DMS 273 (cell line): Measurements from ENCODE around the gene NCAPH2.

Source experiments
- DNase-seq: peaks from one replicate; lab custom pipeline; 2025; ENCODE audit not compliant: unreplicated experiment; lab: John Stamatoyannopoulos, UW

NCAPH2 gene

DNA sequence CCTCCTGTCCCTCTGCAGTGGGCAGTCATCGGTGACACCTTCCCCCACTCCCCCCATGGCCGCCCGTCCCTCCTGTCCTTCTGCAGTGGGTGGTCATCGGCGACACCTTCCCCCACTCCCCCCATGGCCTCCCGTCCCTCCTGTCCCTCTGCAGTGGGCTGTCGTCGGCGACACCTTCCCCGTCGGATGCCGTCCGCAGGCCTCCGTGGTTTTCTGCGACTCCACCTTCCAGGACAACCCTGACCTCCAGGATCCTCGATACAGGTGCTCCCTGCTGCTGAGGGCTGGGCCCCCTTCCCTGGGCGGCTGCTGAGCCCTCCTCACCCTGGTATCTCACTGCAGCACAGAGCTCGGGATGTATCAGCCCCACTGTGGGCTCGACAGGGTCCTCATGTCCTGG, 19.1 kb upstream of the NCAPH2 start:
- DNase-seq, result no peak

DNA sequence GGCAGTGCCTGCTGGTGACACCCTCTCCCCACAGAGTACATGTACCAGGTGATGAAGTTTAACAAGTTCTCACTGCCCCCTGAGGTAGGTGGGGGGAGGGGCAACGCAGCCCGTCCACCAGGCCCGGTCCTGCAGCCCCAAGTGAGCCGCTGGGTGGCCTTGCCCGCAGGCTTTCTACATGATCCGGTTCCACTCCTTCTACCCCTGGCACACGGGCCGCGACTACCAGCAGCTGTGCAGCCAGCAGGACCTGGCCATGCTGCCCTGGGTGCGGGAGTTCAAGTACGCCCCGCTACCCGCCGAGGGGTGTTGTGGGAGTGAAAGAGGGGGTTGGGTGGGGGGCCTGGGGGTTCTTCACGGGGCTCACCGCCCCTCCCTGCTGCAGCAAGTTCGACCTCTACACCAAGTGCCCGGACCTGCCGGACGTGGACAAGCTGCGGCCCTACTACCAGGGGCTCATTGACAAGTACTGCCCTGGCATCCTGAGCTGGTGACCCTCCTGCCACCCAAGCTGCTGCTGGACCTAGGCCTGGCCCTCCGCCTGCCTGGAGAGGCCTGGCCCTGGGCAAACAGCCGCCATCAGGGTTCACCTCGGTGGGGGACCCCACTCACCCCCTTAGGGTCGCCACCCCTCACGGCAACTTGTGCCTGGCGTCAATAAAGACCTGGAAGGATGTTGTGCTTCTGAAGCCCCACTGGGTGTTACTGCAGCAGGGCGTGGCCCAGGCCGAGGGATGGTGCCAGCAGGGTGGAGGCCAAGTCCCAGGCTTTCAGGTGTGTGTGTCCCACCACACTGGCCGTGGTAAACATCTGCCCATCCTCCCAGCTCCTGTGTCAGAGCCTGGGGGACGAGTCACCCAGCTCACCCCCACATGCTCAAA, 18.4 kb upstream of the NCAPH2 start:
- DNase-seq, result no peak

DNA sequence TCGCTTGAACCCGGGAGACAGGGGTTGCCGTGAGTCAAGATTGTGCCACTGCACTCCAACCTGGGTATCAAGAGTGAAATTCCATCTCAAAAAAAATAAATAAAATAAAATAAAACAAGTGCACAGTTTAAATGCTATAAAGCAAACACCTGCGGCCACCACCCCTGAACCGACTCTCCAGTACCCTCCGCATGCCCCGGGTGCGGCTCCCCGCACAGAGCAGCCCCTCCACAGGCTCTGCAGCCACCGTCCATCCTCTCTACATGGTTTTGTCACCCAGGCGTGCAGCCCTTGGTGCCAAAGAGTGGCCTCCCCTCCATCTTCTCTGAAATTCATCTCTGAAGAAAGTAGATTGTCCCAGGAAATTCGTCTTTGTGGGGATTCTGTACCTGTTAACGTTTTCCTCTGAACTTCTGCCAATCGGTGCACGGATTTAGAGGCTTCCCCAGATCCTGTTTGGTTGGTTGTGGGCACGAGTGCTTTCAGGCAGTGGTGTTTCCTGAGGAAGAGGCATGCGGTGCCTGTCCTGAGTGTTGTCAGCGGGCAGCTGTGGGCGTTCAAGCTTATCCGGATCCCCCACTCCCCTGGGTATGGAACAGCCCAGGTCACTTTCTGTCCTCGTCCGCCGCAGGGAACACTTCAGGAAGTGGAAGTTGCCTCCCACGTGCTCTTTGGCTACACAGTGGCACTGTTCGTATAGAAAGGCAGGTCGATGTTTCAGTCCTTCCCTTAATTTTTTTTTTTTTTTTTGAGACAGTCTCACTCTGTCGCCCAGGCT, 17.3 kb upstream of the NCAPH2 start:
- DNase-seq, result no peak

DNA sequence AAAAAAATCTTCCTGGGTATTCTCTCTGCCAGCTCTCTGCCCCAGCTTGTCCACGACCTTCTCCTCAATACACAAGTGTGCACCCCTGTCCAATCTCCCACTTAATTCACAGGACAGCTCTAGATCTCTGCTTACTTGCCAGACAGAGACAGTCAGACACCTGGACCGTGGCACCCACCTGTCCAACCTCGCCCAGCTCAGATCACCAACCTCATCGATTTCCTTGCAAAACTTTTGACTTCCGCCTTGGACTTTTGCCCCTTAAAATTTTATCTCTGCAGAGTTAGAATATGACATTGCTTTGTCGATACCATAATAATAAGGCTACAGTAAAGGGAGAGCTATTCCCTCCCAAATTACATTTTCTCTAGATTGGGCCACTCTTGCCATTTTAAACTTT, 10.9 kb upstream of the NCAPH2 start:
- DNase-seq, result no peak

DNA sequence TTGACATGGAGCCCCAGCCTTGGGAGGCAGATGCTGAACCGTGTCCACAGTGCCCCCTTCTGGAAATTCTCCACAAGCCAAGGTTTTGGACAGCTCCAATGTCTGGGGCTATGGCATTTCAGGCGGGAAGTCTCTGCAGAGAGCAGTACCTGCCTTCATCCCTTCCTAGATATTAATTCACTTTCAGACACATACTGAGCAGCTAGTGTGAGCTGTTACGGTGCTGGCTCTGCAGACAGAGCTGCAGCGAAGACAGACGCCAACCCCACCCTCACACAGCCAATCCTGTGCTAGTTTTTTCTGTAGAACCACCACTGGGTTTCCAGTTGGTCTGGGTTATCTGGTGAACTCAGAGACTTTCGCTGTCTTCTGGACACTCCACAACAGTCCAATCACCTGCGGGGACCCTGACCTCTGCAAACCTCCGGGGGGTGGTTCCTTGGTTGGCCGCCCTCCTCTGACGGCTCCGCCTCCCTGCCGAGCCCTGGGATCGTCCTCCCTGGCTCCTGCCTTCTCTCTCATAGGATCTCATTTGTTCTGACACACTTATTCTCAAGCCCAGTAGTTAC, 9.6 kb upstream of the NCAPH2 start:
- peak; percentile 86 for DNase-seq

DNA sequence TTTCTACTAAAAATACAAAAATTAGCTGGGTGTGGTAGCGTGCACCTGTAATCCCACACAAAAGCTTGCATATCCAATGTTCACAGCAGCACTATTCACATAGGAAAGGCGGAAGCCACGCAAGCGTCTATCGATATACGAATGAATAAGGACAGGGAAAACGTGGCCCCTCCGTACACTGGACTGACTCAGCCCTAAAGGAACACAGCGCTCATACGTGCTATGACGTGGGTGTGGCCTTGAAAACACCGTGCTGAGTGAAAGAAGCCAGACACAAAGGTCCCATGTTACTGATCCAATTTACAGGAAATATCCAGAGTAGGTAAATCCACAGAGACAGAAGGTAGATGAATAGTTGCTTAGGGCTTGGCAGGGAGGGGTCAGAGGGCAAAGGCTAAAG, 7.6 kb upstream of the NCAPH2 start:
- no peak for DNase-seq

DNA sequence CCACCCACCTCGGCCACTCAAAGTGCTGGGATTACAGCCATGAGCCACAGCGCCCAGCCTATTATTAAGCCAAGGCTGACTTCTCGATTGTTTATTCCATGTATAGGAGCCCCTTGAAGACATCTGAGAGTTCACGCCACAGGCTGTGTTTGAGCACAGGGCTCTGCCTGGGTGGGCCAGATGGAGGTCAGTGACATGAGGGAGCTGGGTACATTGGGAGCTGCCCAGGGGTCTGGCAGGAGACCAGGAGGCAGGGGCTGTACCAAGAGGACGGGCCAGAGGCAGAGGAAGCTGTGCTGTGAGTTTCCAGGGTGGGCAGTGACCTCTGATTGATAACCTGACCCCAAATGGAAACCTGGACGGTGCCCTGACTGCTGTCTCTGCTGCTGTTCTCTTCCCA, 5.9 kb upstream of the NCAPH2 start:
- no peak for DNase-seq

DNA sequence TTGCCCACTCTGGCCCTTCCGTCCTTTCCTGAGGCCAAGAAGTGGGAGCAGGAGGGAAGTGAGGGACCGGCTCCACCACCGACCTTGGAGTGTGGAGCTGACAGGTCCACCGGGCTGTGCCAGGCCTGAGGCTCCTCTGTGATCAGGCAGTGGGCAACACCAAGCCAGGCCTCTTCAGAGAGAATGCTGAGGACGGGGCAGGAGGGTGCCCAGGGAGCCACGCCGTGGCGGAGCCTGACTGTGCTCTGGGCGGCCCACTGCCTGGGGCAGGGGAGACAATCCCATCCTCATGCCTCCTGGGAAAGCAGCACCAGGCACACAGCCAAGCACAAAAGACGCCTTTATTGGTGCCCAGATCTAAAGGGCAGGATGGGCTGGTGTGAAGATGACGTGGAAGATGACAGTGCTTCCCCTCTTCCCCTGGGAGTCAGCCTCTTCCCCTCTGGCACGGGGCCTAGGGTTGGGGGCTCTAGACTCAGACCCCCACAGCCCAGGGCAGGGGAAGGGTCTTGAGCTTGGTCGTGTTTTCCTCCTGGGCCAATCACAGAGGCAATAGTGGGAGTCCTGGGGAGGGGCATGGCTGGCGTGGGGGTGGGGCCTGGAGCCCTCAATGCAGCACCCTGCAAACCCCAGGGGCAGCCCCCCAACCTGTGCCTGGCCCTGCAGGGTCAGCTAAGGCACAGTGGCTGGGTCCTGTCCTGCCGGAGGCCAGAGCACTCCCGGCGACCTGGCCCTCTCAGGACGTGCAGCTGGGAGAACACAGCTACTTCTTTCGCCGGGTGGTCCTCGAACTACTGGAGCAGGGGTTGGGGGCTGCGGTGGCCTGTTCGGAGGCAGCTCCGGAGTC, 5.2 kb upstream of the NCAPH2 start:
- no peak for DNase-seq

DNA sequence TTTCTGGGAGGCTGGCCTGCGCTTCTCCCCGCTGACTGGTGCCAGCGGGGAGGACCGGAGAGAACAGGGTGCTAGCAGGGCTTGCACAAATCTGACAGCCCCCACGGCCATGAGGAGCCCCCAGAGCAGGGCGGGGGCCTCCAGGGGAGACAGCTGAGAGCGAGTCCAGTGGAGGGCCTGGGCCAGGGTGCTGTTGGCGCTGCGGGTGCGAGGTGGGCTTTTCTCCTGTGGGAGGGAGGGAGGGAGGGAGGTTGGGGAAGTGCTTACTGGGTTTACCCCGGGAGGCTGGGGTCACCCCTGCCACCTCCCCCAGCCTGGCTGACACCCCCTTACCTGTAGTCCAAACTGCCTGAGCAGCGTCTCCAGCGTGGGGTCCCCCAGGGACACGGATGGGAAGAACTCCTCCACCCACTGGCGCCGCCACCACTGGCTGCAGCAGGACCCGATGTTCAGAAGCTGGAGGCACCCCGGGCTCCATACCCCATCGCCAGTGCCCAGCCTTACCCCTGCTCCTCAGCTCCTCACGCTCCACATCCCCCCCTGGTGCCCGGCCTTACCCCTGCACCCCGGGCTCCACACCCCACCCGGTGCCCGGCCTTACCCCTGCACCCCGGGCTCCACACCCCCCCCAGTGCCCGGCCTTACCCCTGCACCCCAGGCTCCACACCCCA, 4.4 kb upstream of the NCAPH2 start:
- DNase-seq, result no peak

DNA sequence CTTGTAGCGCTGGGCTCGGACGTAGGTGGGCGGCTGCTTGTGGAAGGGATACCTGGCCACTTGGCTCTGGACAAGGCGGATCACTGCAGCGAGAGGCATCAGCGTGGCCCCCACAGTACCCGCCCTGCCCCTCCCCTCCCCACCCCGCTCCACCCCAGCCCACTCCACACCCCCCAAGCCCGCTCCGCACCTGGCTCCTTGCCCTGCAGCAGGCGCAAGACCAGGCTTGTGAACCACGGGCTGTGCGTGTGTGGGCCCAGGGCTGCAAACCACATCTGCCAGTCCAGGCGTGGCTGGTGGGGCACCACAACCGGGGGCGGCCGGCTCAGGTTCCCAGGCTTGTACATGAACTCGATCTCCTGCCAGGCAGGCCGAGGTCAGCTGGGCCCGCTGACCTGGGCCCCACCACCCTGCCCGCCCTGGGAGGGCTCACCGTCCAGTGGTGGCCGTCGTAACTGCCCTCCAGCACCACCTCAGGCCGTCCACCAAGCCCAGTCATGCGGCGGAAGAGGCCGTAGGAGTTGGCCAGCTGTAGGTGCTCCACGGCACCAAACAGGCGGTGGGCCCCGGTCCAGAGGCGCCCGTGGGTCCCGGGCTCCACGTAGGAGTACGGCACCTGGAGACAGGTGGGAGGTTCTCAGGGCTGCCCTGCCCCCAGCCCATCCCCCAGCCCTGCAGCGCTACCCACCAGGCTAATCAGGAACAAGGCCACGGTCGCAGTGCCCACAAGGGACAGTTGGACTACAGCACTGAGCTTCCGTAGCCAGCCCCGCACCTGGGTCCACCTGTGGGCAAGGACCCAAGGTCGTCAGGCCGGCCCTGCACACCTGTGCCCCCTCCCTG, 3.4 kb upstream of the NCAPH2 start:
- DNase-seq, result peak; percentile 19

DNA sequence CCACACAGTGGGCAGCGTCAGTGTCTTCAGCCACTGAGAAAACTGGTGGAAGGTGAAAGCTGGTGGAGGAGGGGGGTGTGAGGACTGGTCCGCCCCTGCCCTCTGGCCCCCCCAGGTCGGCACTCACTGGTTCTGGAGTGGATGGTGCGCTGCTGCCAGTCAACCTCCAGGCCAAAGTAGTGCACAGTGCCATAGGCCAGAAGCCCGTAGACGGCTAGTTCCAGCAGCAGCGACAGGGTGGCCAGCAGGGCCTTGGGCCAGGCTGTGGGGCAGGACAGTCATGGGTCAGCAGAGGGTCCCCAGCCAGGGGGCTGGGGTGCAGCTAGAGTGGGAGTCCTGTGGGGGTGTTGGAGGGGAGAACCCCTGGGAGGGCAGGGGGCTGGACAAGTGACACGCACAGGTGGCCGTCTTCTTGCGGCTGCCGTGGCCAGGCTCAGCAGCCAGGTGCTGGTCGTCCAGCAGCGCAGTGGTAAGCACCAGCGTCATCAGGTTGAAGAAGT, 2.7 kb upstream of the NCAPH2 start:
- DNase-seq, result no peak

DNA sequence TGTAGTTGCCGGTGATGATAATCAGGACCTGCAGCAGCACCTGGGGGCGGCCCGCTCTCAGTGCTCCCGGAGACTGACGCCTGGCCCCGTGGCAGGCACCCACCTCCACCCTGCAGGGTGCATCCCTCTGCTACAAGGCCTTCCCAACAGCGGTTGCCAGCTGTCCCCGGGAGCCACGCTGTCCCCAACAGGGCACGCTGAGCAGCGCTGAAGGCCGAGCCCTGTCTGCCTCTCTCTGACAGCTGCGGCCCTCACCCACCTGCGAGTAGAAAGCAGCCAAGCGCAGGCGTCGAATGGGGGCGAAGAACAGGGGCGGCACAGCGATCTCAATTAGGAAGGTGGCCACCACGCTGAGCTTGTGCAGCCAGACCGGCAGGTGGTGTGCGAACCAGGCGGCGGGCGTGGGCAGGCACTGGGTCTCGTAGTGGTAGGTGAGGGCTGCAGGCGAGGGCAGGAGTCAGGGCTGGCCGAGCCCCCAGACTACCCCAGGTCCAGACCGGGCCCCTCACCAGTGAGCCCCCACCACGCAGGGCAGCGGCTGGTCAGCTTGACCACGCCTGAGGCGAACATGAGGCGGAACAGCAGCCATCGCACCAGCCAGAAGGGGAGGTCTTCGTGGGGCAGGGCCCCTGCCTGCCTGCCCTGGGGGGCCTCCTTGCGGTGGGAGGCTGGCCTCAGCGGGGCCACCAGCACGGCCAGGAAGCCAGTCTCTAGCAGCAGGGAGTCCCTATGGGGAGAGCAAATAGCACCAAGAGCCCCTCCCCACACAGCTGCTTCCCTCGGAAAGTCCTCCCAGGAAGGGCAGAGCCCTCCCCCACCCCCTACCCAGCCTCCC, 2.0 kb upstream of the NCAPH2 start:
- DNase-seq, result peak; percentile 34

DNA sequence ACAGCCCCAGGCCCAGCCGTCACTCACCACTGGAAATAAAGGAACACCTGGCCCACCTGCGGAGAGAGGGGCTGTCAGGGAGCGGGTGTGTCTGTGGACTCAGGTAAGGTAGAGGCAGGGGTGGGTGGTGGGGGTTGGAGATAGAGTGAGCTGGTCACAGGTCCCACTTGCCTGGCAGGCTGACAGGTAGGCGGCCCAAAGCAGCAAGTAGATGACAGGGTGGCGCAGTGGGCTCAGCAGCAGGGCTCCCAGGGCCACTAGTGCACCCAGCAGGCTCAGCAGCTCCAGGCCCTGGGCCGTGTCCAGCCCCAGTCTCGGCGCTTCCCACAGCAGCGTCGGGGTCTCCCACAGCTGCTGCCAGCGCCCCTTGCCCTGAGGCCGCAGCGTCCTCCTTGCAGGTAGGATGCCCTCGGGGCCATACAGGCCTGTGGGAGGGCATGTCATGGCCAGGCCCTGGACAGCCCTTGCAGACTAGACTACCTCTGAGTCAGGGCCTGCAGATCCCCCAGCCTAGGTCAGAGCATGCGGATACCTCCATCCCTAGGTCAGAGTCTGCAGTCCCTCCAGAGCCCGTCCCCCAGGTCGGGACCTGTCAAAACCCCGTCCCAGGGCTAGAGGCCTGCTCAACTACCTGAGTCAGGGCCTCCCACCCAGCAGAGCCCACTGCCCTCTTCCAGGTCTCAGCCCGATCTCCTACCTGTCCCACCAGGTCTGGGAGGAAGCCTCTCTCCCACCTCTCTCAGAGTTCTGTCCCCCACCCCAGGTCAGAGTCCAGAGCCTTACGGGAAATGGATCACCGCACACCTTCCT, 1.2 kb upstream of the NCAPH2 start:
- DNase-seq, result no peak

DNA sequence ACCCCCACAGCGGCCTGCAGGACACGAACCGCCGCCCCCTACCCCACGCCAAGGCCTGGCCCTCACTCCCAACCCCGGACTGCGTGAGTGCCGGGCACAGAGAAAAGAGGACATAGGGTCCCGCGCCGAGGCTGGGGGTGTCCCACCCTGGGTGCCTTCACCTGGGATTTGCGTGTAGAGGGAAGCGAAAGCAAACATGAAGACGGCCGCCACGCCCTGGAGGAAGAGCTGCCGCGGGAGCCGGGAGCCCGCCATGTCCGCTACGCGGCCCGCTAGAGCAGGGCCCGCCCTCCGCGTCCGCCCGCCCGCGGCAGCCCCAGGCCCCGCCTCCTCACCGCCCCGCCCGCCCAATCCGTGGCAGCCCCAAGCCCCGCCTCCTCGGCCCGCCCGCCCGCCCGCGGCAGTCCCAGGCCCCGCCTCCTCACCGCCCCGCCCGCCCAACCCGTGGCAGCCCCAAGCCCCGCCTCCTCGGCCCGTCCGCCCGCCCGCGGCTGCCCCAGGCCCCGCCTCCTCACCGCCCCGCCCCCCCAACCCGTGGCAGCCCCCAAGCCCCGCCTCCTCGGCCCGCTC, 518 bp upstream of the NCAPH2 start, which contains the start of gene LMF2:
LMF2 (minus strand) TSS at position 282 of the 570 bp plus-strand sequence; CDS start at position 255, 27 bp downstream.
- DNase-seq, result no peak

DNA sequence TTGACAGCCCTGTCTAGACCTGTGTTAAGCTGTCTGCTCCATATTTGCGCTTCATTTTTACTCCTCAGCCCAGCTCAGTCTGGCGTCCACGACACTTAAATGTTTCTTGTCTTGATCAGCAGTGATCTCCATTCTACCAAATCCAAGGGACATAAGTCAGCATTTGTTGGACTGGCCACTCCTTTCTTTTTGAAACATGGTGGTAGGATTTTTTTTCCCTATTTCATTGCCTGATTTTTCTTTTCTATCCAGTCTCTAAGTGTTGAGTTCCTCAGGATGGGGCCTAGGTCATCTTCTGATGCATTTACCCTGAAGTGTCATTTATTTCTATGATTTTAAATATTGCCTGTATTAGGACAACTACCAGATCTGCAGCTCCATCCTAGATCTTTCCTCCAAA, 873 bp downstream of the NCAPH2 start:
- DNase-seq, result no peak

DNA sequence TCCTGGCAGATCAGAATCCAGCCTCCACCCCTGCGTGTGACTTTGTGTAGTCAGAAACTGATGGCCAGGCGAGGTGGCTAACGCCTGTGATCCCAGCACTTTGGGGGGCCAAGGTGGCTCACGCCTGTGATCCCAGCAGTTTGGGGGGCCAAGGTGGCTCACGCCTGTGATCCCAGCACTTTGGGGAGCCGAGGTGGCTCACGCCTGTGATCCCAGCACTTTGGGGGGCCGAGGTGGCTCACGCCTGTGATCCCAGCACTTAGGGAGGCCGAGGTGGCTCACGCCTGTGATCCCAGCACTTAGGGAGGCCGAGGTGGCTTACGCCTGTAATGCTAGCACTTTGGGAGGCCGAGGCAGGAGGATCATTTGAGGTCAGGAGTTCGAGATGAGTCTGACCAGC, 5.2 kb downstream of the NCAPH2 start:
- DNase-seq, result no peak

DNA sequence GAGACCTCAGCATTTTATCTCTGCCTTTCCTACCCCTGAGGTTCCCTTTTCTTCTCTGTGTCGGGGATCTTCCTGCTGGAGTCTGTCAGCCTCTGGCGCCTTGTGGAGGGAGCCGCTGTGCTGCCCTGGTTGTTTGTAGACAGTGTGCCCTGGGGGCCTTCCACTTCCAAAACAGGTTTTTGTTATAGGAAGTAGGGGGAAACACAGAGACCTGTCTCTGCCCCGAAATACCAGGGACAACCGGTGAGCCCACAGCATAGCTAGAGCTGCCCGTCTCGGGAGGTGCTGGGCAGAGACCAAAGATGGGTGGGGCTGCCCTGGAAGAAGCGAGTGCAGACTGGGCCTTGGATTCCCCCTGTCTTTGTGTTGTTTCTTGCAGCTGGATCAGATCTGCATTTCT, 8.0 kb downstream of the NCAPH2 start:
- DNase-seq, result no peak
